Measurements from ENCODE around the gene PPP2CA. TPM values are rescaled to one million over a fixed set of nuclear protein-coding genes. Genes with fewer than 3 reads are reported as not detected.

Gene PPP2CA
- total and polyA plus RNA-seq, 10 of the 15 experiments (the other 5 are each of a cell fraction or from before 2014, with no cell fraction given), result 18.6 to 385 (median 134) TPM

DNA sequence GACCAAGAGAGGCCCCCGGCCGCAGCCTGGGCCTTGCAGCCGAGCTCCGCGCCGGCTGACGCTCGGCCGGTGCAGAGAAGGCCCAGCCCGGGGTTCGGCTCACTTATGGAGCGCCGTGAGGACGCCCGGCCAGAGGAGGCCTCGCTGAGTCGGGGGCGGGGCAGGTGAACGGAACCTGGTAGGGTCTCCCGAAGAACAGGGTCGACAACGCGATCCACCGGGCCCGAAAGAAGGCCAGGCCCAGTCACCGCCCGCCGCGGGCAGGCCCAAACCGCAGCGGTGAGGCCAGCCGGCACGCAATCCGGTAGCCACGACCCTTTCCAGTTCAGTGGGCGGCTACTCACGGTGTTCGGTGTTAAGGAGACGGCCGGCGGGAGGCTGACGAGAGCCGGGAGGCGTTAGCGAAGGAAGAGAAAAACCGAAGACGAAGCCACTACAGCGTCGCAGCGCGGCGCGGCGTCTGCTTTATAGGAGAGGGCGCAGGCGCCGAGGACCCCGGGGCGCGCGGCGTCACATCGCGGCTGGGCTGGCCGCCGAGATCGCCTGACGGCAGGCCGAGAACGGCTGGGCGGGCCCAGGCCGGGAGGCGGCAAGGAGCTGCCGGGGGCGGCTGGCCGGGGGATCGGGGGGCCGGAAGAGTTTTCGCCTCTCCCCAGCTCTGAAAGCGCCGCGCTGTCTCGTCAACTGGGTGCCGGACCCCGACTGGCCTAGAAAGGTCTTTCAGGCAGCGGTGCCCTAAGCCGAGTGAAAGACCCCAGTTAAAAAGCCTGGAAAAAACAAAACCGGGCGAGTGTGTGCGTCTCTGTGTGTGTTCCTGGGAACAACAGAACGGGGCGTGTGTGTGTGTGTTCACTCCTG, 49.1 kb downstream of the PPP2CA start, which contains the start of gene SKP1 (continued):
- TF ChIP-seq IRF3 (IDR thresholded peaks at IDR 0.05) (no peak), ASH2L (IDR thresholded peaks at IDR 0.05; ENCODE audit: borderline replicate concordance, low read depth) (peak; percentile 87; the same call in 1 of the 2 replicates), RELB (IDR thresholded peaks at IDR 0.05; ENCODE audit: low read depth) (0 out of 2 replicates have a peak, but pooled peaks have one; percentile 43), IRF5 (IDR thresholded peaks at IDR 0.05; ENCODE audit: borderline replicate concordance) (peak; percentile 93), NR2C2 (IDR thresholded peaks at IDR 0.05; ENCODE audit: borderline replicate concordance, control insufficient read depth, insufficient read length, low read depth) (no peak), ZNF217 (IDR thresholded peaks at IDR 0.05) (no peak), NR2F1 (conservative IDR thresholded peaks at IDR 0.05) (peak; percentile 61; the same call in 1 of the 2 replicates), POLR2AphosphoS2 (IDR thresholded peaks at IDR 0.05; ENCODE audit: low read depth, low read length) (peak; percentile 98), RFX5 (IDR thresholded peaks at IDR 0.05; ENCODE audit: low read depth, low read length) (no peak), REST (IDR thresholded peaks at IDR 0.05; ENCODE audit: low read depth, low read length) (peak; percentile 28; the same call in 1 of the 2 replicates), EED (IDR thresholded peaks at IDR 0.05; ENCODE audit: low read depth) (no peak), POLR2A (IDR thresholded peaks at IDR 0.05; ENCODE audit: low read depth, low read length) (peak; percentile 100), BHLHE40 (IDR thresholded peaks at IDR 0.05; ENCODE audit: borderline replicate concordance in 1 of 2, low read depth in 2 of 2, low read length in 1 of 2) (peak in 1 of 2 experiments; percentile 45; a peak in 1 of 4 replicates), SMAD5 (IDR thresholded peaks at IDR 0.05; ENCODE audit: low read depth) (peak; percentile 98), GATAD2B (conservative IDR thresholded peaks at IDR 0.05; ENCODE audit: low read depth) (peak; percentile 90; the same call in 1 of the 2 replicates), BCL3 (IDR thresholded peaks at IDR 0.05; ENCODE audit: borderline replicate concordance, insufficient read depth, low read depth, low read length, poor library complexity, severe bottlenecking) (no peak), JUND (IDR thresholded peaks at IDR 0.05; ENCODE audit: low read depth, low read length) (no peak), JUNB (IDR thresholded peaks at IDR 0.05) (no peak)
- TF ChIP-seq, protein P1, sequence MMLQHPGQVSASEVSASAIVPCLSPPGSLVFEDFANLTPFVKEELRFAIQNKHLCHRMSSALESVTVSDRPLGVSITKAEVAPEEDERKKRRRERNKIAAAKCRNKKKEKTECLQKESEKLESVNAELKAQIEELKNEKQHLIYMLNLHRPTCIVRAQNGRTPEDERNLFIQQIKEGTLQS (IDR thresholded peaks at IDR 0.05; ENCODE audit: borderline replicate concordance, extremely low read depth, low read depth, low read length), result no peak

Measured in GM12878 (cell line).